Endothelial cell (in vitro differentiated cells): Measurements from ENCODE around the gene SUCLG1. TPM values are rescaled to one million over a fixed set of nuclear protein-coding genes. Genes with fewer than 3 reads are reported as not detected.

Source experiments
- DNase-seq: peaks from one replicate; pipeline ENCODE4 v3.0.0; 2021; ENCODE audit warnings: low spot score
- H3K27ac Mint-ChIP-seq: one replicate; pipeline ENCODE4 v1.8.0; 2021; ENCODE audit warnings: mixed read lengths, inconsistent platforms; ENCODE audit not compliant: unreplicated experiment
- H3K27me3 Mint-ChIP-seq: one replicate; pipeline ENCODE4 v1.8.0; 2021; ENCODE audit warnings: mild to moderate bottlenecking, moderate library complexity, mixed read lengths, inconsistent platforms; ENCODE audit not compliant: unreplicated experiment
- H3K36me3 Mint-ChIP-seq: one replicate; pipeline ENCODE4 v1.8.0; 2021; ENCODE audit warnings: mild to moderate bottlenecking, low read depth, mixed read lengths, inconsistent platforms; ENCODE audit not compliant: unreplicated experiment
- H3K4me1 Mint-ChIP-seq: one replicate; pipeline ENCODE4 v1.8.0; 2021; ENCODE audit warnings: mild to moderate bottlenecking, mixed read lengths, inconsistent platforms; ENCODE audit not compliant: unreplicated experiment
- H3K4me3 Mint-ChIP-seq: one replicate; pipeline ENCODE4 v1.8.0; 2021; ENCODE audit warnings: mild to moderate bottlenecking, mixed read lengths, inconsistent platforms; ENCODE audit not compliant: unreplicated experiment
- H3K9me3 Mint-ChIP-seq: one replicate; pipeline ENCODE4 v1.8.0; 2021; ENCODE audit warnings: mixed read lengths, inconsistent platforms; ENCODE audit not compliant: unreplicated experiment
- CTCF ChIP-seq: fragments of 200-600 bp; sonication (generic); IDR thresholded peaks from one replicate; pipeline ENCODE4 v1.5.0; 2021; ENCODE audit warnings: antibody characterized with exemption; ENCODE audit not compliant: unreplicated experiment
- total RNA-seq: library from RNA; stranded (reverse); fragmentation: NEBNext Ultra II Directional; extraction: Animal tissue kit (Norgen Biotek cat#: 25700); gene quantifications from one replicate; pipeline ENCODE4 v1.2.1, GENCODE V29; 2021; ENCODE audit not compliant: unreplicated experiment

SUCLG1 gene
- total RNA-seq, 1 donor from 2014 or later, result 63.2 TPM

GRCh38 chr2:84393829-84394228 lies 65.3 kb downstream of the SUCLG1 start:
- Mint-ChIP-seq H3K27me3 (no peaks in the 10 kb centered on the region), H3K4me3 (no peak overlapping the region), H3K9me3 (no peaks in the 10 kb centered on the region), H3K4me1 (no peaks in the 10 kb centered on the region), H3K27ac (no peak overlapping the region), H3K36me3 (no peaks in the 10 kb centered on the region)
- no peak for DNase-seq
- TF ChIP-seq CTCF, result no peak

- Mint-ChIP-seq H3K9me3 (peaks cover 5% of the 10 kb centered on the region), H3K4me3 (no peak overlapping the region), H3K27me3 (no peaks in the 10 kb centered on the region), H3K27ac (no peak overlapping the region), H3K36me3 (no peaks in the 10 kb centered on the region), H3K4me1 (peaks cover 6% of the 10 kb centered on the region)
- no peak for TF ChIP-seq CTCF
- DNase-seq, result no peak
Observed at GRCh38 chr2:84389794-84390193, 69.3 kb downstream of the SUCLG1 start.

- Mint-ChIP-seq H3K9me3 (peaks cover 5% of the 10 kb centered on the region), H3K4me1 (peaks cover 6% of the 10 kb centered on the region), H3K27ac (no peak overlapping the region), H3K36me3 (no peaks in the 10 kb centered on the region), H3K4me3 (no peak overlapping the region), H3K27me3 (no peaks in the 10 kb centered on the region)
- DNase-seq, result no peak
- TF ChIP-seq CTCF, result no peak
Observed at GRCh38 chr2:84388921-84389490, 70.1 kb downstream of the SUCLG1 start.

DNA sequence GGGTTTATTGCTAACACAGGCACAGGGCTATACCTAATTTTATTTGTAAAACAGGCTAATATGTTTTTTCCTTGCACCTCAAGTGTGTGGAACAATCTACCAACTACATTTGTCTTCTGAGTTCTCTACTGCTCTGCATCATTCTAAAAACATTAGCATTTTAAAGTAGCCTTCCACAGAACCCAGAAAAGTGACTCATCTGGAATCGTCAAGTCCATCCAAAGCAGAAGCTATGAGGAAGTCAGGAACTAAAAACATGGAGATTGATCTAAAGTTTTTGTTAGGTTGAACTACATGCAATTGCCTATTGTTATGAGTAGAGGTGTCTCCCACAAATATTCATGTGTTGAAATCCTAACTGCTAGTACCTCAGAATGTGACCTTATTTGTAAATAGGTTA lies 70.9 kb downstream of the SUCLG1 start:
- Mint-ChIP-seq H3K9me3 (peaks cover 5% of the 10 kb centered on the region), H3K36me3 (no peaks in the 10 kb centered on the region), H3K4me1 (peaks cover 6% of the 10 kb centered on the region), H3K27me3 (no peaks in the 10 kb centered on the region), H3K27ac (no peak overlapping the region), H3K4me3 (no peak overlapping the region)
- DNase-seq, result no peak
- TF ChIP-seq CTCF, result no peak

GRCh38 chr2:84386336-84387040 lies 72.6 kb downstream of the SUCLG1 start:
- no peak for DNase-seq
- H3K36me3 Mint-ChIP-seq, result no peaks in the 10 kb centered on the region
- no peak overlapping the region for H3K27ac Mint-ChIP-seq
- no peak overlapping the region for H3K4me3 Mint-ChIP-seq
- peaks cover 6% of the 10 kb centered on the region for H3K4me1 Mint-ChIP-seq
- no peak for TF ChIP-seq CTCF
- peaks cover 5% of the 10 kb centered on the region for H3K9me3 Mint-ChIP-seq
- H3K27me3 Mint-ChIP-seq, result no peaks in the 10 kb centered on the region
